GM20000 (cell line): ENCODE data around the gene ORAI3.
A peak's percentile ranks its signal among the peaks of the same experiment; 100 is the strongest.

Experiments
- DNase-seq: peaks from one replicate; pipeline ENCODE4 v3.0.0; 2012; ENCODE audit warnings: low spot score
- CTCF ChIP-seq: IDR thresholded peaks from 2 replicates; pipeline ENCODE4 v1.5.1; 2012; ENCODE audit warnings: mild to moderate bottlenecking, control low read depth; ENCODE audit errors: extremely low read depth, missing control alignments

Gene ORAI3

DNA sequence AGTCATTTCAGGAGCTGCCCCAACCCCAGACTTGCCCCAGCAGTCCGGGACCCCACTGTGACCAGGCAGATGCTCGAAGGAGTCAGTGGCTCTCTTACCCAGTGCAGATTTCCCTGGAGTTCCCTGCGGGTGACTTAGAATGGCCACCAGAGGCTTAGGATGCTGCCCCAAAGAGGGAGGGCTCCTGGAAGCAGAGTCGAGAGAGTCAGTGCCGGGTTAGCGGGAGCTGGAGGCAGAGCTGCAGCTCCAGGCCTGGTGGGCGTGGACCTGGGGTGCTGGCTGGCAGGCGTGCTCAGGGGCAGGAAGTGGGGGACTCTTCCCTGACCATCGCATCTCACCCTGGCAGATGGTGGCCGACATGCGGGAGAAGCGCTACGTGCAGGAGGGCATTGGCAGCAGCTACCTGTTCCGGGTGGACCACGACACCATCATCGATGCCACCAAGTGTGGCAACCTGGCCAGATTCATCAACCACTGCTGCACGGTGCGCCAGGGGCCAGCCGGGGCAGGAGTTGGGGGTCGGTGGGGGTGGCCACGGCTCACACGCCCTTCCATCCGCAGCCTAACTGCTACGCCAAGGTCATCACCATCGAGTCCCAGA is 34.5 kb downstream of the ORAI3 start:
- DNase-seq = no peak
- no peak for TF ChIP-seq CTCF

DNA sequence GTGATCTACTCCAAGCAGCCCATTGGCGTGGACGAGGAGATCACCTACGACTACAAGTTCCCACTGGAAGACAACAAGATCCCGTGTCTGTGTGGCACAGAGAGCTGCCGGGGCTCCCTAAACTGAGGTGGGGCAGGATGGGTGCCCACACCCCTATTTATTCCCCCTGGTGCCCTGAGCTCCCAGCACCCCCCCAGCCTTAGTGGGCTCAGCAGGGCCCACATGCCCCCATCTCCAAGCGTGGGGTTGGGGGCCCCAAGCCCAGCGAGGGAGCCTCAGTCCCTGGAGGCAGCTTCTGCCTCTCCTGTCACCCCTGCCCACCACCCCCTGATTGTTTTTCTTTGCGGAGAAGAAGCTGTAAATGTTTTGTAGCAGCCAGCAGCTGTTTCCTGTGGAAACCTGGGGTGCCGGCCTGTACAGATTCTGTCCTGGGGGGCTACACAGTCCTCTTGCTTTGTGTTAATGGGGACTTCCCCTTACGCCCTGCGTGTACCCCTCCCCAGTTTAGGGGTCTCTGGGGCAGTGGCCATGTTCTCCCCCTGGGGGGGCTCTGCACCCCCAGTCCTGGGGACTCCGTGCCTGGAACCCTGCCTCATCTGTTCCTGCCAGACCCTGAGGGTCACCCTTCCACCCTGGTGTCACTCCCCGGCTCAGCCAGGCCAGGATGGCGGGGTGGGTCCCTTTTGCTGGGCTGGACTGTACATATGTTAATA is 35.2 kb downstream of the ORAI3 start:
- TF ChIP-seq CTCF = no peak
- DNase-seq = no peak

DNA sequence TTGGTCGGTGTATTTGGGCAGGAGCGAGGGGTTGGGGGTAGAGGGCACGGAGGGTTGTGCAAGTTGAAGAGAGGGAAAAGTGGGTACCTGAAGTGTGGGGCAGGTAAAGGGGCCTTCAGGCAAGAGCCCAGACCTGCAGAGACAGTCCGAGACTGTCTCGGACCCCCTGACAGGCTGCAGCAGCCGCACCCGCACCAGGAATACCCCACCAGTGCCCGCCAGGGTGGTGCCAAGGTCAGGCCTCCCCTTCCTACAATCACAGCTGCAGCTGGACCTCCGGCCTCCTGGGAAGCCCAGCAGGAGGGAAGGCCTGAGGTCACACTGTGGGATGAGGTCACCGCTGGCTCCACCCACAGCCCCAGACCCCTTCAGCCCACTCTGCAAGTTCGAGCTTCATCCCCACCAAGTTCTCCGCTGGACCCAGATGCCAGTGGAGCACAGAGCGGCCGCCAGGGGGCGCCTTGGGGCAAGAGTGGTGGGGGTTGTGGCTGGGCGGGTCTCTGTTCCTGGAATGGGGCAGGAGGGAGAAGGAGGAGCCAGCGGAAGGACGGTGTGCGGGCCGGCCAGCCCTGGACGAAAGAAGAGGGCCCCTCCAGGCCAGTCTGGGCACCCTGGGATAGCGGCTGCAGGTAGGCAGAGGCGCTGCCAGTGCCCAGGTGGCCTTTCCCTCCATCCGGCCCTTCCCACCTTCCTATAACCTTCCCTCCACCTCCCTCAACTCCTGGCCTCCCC is 36.0 kb downstream of the ORAI3 start, which contains the start of gene HSD3B7:
Gene HSD3B7, plus strand, starts transcription at position 539 of the 732 bp plus-strand sequence. CDS start 452 bp downstream, outside the sequence.
- TF ChIP-seq CTCF = peak; percentile 83
- DNase-seq = peak; percentile 93

GRCh38 chr16:30985401-30986128 is 36.7 kb downstream of the ORAI3 start:
- DNase-seq = no peak
- no peak for TF ChIP-seq CTCF

- no peak for TF ChIP-seq CTCF
- DNase-seq = no peak
Measured at GRCh38 chr16:30986129-30986991, 37.5 kb downstream of the ORAI3 start.

DNA sequence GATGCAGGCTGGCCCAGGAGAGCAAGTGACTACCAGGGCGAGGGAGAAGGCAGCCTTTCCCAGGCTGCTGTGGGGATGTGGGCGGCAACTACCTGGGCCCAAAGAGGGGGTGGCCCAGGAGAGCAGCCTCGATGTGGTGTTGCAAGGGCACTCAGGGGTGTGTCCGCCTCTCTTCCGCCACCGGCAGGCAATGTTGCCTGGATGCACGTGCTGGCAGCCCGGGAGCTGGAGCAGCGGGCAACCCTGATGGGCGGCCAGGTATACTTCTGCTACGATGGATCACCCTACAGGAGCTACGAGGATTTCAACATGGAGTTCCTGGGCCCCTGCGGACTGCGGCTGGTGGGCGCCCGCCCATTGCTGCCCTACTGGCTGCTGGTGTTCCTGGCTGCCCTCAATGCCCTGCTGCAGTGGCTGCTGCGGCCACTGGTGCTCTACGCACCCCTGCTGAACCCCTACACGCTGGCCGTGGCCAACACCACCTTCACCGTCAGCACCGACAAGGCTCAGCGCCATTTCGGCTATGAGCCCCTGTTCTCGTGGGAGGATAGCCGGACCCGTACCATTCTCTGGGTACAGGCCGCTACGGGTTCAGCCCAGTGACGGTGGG is 38.8 kb downstream of the ORAI3 start:
- DNase-seq = no peak
- TF ChIP-seq CTCF = no peak
